Measurements from ENCODE around the gene ALDH3B1. TPM values are rescaled to one million over a fixed set of nuclear protein-coding genes. Genes with fewer than 3 reads are reported as not detected.

Gene ALDH3B1
- total and polyA plus RNA-seq, 4 donors, result 1.6 to 7.1 (median 3.4) TPM

DNA sequence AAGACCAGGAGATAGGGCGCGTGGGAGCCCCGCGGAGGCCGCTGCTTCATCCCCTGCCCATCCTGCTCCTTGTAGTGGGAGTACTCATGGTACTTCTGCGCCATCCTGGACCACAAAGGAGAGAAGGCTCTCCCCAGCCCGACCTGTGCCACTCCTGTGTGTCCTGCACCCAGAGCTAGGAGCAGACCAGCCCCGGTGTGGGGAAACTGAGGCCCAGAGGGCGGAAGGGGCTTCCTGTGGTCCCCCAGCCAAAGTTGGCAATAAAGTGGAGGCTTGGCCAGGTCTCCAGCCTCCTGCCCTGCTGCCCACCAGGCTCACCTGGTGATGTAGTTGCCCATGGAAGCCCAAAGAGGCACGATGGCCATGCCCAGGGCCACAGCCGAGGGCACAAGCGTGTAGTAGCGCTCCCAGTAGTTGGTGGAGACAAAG, 10.9 kb upstream of the ALDH3B1 start:
- no peak overlapping the region for H3K9ac ChIP-seq (ENCODE audit: low read depth in 1 of 2, low read length in 2 of 2)
- H3K9me3 ChIP-seq (ENCODE audit: control insufficient read depth in 4 of 4, low read length in 3 of 4), result no peaks in the 10 kb centered on the region
- no peak for DNase-seq (ENCODE audit: low spot score)
- WGBS, result 96% methylated on average over 13 of the region's 13 CpGs
- peaks cover 0 to 2% (median 0%) of the 10 kb centered on the region in 4 donors for H3K36me3 ChIP-seq (ENCODE audit: control insufficient read depth in 4 of 4, insufficient read depth in 3 of 4, low read depth in 1 of 4, low read length in 3 of 4)
- H3K27me3 ChIP-seq (ENCODE audit: control insufficient read depth in 4 of 4, insufficient read depth in 4 of 4, low read length in 3 of 4), result no peaks in the 10 kb centered on the region
- no peak overlapping the region for H3K27ac ChIP-seq (ENCODE audit: low read depth in 1 of 2, low read length in 2 of 2)
- peaks cover 0 to 7% (median 1%) of the 10 kb centered on the region in 4 donors for H3K4me1 ChIP-seq (ENCODE audit: control insufficient read depth in 4 of 4, insufficient read depth in 4 of 4, low read length in 3 of 4)
- no peak overlapping the region for H3K4me3 ChIP-seq (ENCODE audit: low read depth in 1 of 3, low read length in 3 of 3)
- no peak for TF ChIP-seq HNF4G (IDR thresholded peaks at IDR 0.05)
- TF ChIP-seq YY1 (IDR thresholded peaks at IDR 0.05), result no peak
- TF ChIP-seq, protein P1, sequence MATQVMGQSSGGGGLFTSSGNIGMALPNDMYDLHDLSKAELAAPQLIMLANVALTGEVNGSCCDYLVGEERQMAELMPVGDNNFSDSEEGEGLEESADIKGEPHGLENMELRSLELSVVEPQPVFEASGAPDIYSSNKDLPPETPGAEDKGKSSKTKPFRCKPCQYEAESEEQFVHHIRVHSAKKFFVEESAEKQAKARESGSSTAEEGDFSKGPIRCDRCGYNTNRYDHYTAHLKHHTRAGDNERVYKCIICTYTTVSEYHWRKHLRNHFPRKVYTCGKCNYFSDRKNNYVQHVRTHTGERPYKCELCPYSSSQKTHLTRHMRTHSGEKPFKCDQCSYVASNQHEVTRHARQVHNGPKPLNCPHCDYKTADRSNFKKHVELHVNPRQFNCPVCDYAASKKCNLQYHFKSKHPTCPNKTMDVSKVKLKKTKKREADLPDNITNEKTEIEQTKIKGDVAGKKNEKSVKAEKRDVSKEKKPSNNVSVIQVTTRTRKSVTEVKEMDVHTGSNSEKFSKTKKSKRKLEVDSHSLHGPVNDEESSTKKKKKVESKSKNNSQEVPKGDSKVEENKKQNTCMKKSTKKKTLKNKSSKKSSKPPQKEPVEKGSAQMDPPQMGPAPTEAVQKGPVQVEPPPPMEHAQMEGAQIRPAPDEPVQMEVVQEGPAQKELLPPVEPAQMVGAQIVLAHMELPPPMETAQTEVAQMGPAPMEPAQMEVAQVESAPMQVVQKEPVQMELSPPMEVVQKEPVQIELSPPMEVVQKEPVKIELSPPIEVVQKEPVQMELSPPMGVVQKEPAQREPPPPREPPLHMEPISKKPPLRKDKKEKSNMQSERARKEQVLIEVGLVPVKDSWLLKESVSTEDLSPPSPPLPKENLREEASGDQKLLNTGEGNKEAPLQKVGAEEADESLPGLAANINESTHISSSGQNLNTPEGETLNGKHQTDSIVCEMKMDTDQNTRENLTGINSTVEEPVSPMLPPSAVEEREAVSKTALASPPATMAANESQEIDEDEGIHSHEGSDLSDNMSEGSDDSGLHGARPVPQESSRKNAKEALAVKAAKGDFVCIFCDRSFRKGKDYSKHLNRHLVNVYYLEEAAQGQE (IDR thresholded peaks at IDR 0.05), result no peak
- no peak for TF ChIP-seq HNF4A (conservative IDR thresholded peaks at IDR 0.05)
- TF ChIP-seq JUND (IDR thresholded peaks at IDR 0.05), result no peak
- no peak for TF ChIP-seq FOXA1 (IDR thresholded peaks at IDR 0.05)
- no peak for TF ChIP-seq TAF1 (conservative IDR thresholded peaks at IDR 0.05)
- no peak for TF ChIP-seq GABPA (IDR thresholded peaks at IDR 0.05 in 1 of 2, conservative IDR thresholded peaks at IDR 0.05 in 1 of 2)
- TF ChIP-seq, protein P2, sequence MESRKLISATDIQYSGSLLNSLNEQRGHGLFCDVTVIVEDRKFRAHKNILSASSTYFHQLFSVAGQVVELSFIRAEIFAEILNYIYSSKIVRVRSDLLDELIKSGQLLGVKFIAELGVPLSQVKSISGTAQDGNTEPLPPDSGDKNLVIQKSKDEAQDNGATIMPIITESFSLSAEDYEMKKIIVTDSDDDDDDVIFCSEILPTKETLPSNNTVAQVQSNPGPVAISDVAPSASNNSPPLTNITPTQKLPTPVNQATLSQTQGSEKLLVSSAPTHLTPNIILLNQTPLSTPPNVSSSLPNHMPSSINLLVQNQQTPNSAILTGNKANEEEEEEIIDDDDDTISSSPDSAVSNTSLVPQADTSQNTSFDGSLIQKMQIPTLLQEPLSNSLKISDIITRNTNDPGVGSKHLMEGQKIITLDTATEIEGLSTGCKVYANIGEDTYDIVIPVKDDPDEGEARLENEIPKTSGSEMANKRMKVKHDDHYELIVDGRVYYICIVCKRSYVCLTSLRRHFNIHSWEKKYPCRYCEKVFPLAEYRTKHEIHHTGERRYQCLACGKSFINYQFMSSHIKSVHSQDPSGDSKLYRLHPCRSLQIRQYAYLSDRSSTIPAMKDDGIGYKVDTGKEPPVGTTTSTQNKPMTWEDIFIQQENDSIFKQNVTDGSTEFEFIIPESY (IDR thresholded peaks at IDR 0.05), result no peak
- TF ChIP-seq NR2F2 (IDR thresholded peaks at IDR 0.05), result no peak
- TF ChIP-seq FOXA2 (IDR thresholded peaks at IDR 0.05), result no peak
- TF ChIP-seq SP1 (IDR thresholded peaks at IDR 0.05), result no peak
- no peak for TF ChIP-seq RAD21 (IDR thresholded peaks at IDR 0.05)
- TF ChIP-seq, protein P3, sequence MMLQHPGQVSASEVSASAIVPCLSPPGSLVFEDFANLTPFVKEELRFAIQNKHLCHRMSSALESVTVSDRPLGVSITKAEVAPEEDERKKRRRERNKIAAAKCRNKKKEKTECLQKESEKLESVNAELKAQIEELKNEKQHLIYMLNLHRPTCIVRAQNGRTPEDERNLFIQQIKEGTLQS (IDR thresholded peaks at IDR 0.05), result no peak
- TF ChIP-seq, protein P4, sequence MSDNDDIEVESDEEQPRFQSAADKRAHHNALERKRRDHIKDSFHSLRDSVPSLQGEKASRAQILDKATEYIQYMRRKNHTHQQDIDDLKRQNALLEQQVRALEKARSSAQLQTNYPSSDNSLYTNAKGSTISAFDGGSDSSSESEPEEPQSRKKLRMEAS (IDR thresholded peaks at IDR 0.05), result no peak

DNA sequence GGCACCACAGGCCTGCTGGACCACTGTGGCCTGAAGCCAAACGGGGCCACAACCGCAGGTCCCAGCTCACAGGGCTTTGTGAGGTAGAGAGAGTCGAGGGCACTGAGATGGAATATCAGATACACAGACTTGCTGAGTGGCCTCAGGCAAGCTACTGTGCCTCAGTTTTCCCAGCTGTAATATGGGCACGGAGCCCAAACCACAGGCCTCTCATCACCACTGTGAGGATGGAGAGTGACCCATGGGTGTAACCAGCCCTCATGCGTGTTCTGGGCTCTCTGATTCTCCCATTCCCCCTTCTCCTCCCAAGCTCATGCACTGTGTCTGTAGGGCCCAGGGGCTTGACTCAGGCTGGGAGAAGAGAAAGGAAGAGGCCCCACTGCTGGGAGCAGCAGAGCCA, 10.4 kb upstream of the ALDH3B1 start:
- Histone ChIP-seq H3K4me3 (ENCODE audit: low read depth in 1 of 3, low read length in 3 of 3) (no peak overlapping the region), H3K27ac (ENCODE audit: low read depth in 1 of 2, low read length in 2 of 2) (no peak overlapping the region), H3K27me3 (ENCODE audit: control insufficient read depth in 4 of 4, insufficient read depth in 4 of 4, low read length in 3 of 4) (no peaks in the 10 kb centered on the region), H3K9ac (ENCODE audit: low read depth in 1 of 2, low read length in 2 of 2) (no peak overlapping the region), H3K4me1 (ENCODE audit: control insufficient read depth in 4 of 4, insufficient read depth in 4 of 4, low read length in 3 of 4) (peaks cover 0 to 7% (median 3%) of the 10 kb centered on the region in 4 donors), H3K36me3 (ENCODE audit: control insufficient read depth in 4 of 4, insufficient read depth in 3 of 4, low read depth in 1 of 4, low read length in 3 of 4) (peaks cover 0 to 2% (median 0%) of the 10 kb centered on the region in 4 donors), H3K9me3 (ENCODE audit: control insufficient read depth in 4 of 4, low read length in 3 of 4) (no peaks in the 10 kb centered on the region)
- TF ChIP-seq YY1 (IDR thresholded peaks at IDR 0.05) (no peak), HNF4G (IDR thresholded peaks at IDR 0.05) (no peak), JUND (IDR thresholded peaks at IDR 0.05) (no peak), FOXA1 (IDR thresholded peaks at IDR 0.05) (no peak), HNF4A (conservative IDR thresholded peaks at IDR 0.05) (no peak), SP1 (IDR thresholded peaks at IDR 0.05) (no peak), NR2F2 (IDR thresholded peaks at IDR 0.05) (no peak), TAF1 (conservative IDR thresholded peaks at IDR 0.05) (no peak), FOXA2 (IDR thresholded peaks at IDR 0.05) (no peak)
- TF ChIP-seq, protein P5, sequence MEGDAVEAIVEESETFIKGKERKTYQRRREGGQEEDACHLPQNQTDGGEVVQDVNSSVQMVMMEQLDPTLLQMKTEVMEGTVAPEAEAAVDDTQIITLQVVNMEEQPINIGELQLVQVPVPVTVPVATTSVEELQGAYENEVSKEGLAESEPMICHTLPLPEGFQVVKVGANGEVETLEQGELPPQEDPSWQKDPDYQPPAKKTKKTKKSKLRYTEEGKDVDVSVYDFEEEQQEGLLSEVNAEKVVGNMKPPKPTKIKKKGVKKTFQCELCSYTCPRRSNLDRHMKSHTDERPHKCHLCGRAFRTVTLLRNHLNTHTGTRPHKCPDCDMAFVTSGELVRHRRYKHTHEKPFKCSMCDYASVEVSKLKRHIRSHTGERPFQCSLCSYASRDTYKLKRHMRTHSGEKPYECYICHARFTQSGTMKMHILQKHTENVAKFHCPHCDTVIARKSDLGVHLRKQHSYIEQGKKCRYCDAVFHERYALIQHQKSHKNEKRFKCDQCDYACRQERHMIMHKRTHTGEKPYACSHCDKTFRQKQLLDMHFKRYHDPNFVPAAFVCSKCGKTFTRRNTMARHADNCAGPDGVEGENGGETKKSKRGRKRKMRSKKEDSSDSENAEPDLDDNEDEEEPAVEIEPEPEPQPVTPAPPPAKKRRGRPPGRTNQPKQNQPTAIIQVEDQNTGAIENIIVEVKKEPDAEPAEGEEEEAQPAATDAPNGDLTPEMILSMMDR (IDR thresholded peaks at IDR 0.05; ENCODE audit: low read depth, low read length, missing input control), result no peak
- TF ChIP-seq, protein P1 (IDR thresholded peaks at IDR 0.05), result no peak
- TF ChIP-seq, protein P4 (IDR thresholded peaks at IDR 0.05), result no peak
- TF ChIP-seq, protein P3 (IDR thresholded peaks at IDR 0.05), result no peak
- WGBS, result 98% methylated on average over 5 of the region's 5 CpGs
- DNase-seq (ENCODE audit: low spot score), result no peak
